Measurements from ENCODE around the gene RIOK2.

RIOK2 gene

DNA sequence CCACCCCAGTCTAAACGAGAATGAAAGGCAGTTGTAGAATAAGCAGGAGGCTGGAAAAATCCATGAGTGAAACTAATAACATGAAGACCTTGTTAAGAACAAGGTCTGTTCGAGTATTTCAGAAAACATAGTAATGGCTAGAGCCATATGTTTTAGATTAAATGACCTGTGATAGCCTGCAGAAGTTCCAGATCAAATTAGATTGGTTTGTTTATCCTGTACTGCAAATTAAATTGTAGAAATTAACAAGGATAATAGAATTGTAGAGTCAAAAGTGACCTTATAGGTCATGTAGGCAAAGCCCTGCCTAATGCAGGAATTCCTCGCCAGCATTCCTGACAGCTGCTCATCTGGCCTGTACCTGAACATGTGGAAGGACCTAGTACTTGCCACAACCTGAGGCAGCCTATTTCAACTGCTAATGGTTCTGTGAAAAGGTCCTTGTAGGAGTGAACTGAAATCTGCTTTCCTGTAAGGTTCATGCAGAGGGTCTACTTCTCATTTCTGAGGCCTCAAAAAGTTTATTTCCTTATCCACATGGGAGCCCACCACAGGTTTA lies 57.8 kb downstream of the RIOK2 start:
- DNase-seq (ENCODE audit: low spot score): no peak

- peak; percentile 46 for DNase-seq (ENCODE audit: low spot score)
Observed at GRCh38 chr5:97124335-97124734, 58.7 kb downstream of the RIOK2 start.

DNA sequence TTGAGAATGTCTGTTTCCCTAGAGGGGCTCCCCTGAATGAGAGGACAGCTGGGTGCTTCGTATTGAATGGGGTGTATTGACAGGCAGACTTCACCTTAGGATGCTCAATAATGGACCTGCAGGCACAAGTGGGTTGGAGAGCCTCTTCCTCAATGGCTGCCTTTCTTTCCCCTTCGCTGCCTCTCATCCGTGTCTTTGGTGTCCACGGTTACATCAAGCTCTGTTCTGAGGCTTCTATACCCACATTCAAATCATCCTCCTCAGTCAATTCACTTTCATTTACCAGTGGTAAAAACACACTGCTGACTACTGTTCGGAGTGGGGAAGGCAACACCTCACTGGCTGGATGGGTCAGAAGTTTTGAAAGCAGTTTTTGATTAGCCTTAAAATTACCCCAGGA lies 61.2 kb downstream of the RIOK2 start:
- no peak for DNase-seq (ENCODE audit: low spot score)

DNA sequence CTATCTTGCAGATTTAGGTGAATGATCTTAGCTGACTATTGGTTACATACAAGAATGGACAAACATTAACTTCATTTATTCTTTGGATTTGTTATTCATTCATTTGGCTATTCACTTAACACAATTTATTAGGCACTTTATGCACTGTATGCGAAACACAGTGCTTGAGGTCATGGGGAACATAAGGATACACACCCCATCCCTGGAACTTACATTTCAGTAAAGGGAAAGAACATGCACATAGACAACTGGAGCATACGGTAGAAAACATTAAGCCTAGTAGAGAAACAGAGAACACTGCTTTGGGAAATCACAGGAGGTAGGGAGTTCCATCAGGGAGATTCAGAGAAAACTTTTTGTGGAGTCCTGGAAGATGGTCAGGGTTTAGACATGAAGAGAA lies 62.9 kb downstream of the RIOK2 start:
- DNase-seq (ENCODE audit: low spot score): no peak

GRCh38 chr5:97119007-97119390 lies 64.0 kb downstream of the RIOK2 start:
- no peak for DNase-seq (ENCODE audit: low spot score)

DNA sequence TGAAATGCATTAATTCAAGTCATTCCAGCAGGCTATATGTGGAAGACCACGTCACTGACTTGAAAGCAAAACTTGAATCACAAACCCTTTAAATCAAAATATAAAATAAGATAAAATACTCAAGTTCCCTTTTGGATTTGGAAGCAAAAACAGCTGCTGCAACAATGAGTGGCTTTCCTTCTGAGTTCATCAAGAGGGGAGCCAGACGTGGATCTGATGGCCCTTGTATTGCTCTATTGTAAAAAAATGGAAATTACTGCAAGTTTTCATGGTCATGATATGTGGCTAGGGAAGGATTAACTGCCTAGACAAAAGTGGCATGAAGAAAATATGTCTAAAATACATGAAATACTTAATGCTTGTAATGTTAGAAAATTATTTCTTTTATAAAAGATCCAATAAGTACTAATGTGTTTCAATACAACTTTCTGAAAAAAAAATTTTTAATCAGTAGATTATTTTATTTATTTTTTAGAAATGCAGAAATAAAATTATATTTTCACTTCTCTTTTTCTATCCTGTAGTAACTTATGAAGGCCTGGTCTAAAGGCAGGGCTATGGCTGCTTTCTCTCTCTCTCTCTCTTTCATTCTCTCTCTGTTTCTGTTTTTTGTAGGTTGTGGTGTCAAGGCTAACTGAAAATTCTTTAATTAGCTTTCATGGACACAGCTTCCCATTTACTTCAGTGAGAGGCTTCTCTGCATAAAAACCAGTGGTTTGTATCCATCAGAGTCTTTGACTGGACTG lies 64.6 kb downstream of the RIOK2 start:
- DNase-seq (ENCODE audit: low spot score): no peak

DNA sequence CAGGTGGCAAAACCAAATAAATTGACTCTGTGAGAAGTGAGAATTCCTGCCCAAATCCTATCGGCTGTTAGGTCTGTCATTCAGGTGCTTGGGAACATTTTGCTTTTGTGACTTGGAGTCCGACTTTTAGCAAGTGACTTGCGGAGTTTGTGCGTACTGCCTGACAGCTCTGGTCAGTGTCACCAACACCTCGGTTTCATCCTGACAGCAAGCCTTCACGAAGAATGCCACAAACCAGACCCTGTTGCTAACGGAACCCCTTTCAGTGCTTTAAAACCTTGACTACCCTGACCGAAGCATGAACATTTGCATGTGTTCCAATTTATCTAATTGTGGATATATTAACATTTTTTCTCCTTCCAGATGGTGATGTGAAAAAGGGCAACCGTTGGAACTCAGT lies 67.1 kb downstream of the RIOK2 start:
- no peak for DNase-seq (ENCODE audit: low spot score)

DNA sequence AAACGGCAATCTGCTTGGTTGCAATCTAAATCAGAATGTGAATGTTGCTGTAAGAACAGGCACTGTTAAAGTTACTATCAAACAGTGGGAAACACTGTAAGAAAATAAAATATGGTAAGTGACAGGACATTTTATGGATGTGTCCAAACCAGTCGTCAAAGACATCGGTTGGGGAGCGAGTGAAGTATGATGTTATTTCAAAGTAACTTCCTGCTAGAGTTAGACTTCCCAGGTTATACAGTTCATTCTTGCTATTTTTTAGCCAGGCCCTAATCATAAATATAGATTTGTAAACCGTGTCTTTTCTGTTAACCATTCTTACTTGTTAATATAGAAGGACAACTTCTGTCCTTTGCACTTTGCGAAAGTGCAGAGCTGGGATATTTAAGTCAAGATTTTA lies 70.8 kb downstream of the RIOK2 start:
- no peak for DNase-seq (ENCODE audit: low spot score)

- DNase-seq (ENCODE audit: low spot score): no peak
Observed at GRCh38 chr5:97111616-97112015, 71.4 kb downstream of the RIOK2 start.

- no peak for DNase-seq (ENCODE audit: low spot score)
Observed at GRCh38 chr5:97111004-97111403, 72.0 kb downstream of the RIOK2 start.
